Activated CD8-positive, alpha-beta memory T cell treated with anti-CD3 and anti-CD28 coated beads for 1 hour (primary cell): Measurements from ENCODE around the gene POLR1E.
"Not testable (repeated sequence)": the region's sequence is repeated elsewhere in the genome, so short reads cannot be mapped to it uniquely, and the experiment has no call there.

Experiments
- DNase-seq, 2 donors: peaks; one replicate each; pipeline ENCODE4 v3.0.0-alpha.2; 2020; ENCODE audit warnings: low read depth in 1 of 2; ENCODE audit errors: extremely low read depth in 1 of 2

Gene POLR1E

DNA sequence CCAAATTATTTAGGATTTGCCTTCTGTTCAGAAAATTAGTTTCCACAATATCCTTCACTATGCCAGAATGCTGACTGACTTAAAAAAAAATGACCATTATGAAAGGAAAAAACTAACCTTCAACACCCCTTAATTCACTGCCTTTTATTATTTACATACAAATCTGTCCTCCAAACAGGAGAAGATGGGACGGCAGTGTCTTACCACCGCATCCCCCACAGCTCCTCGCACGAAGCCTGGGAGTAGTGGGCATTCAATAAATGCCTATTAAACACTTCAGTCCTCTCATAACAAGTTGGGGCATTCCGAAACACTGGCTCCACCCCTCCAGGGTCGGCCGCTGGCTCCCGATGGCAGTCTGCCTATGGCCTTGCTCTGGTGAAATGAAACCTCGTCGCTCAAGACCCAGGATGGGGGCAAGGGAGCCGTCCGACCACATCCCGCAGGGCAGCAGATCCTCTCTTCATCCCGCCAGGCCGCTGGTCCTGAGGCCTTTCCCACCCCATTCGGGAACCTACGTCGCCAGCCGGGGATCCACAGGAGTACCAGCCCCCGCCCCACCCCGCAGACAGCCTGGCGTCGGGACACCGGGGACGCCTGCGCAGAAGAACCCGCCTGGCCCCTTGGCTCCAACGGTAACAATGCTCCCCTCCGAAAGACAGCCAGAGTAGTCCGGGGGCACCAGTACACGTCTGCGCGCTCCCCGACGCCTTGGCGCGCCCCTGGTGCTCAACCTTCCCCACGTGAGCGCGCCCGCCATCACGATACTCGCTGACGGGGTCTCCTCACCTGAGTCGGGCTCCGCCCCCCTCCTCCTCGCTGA, 21.1 kb upstream of the POLR1E start:
- DNase-seq, result peak; percentile 64 to 72

GRCh38 chr9:37465249-37466036, 20.3 kb upstream of the POLR1E start, which contains the start of gene ZBTB5:
ZBTB5 (minus strand) TSS chr9:37465450; CDS start chr9:37442551, 22,899 bp downstream.
- peak; percentile 98 to 99 for DNase-seq

GRCh38 chr9:37466037-37466709, 19.6 kb upstream of the POLR1E start:
- no peak for DNase-seq

- not testable (repeated sequence) for DNase-seq
Measured at GRCh38 chr9:37467530-37467929, 18.2 kb upstream of the POLR1E start.

DNA sequence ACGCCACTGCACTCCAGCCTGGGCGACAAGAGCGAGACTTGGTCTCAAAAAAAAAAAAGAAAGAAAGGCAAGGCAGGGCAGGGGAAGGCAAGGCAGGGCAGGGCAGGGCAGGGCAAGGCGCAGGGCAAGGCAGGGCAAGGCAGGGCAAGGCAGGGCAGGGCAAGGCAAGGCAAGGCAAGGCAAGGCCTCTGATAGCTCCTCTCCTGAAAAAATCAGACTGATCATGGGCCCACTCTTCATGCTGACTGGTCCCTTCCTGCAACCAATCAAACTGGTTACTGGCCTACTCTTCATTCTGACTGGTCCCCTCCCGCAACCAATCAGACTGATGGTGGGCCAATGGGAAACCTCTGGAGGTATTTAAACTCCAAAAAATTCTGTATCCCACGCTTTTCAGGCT, 17.1 kb upstream of the POLR1E start:
- no peak for DNase-seq

DNA sequence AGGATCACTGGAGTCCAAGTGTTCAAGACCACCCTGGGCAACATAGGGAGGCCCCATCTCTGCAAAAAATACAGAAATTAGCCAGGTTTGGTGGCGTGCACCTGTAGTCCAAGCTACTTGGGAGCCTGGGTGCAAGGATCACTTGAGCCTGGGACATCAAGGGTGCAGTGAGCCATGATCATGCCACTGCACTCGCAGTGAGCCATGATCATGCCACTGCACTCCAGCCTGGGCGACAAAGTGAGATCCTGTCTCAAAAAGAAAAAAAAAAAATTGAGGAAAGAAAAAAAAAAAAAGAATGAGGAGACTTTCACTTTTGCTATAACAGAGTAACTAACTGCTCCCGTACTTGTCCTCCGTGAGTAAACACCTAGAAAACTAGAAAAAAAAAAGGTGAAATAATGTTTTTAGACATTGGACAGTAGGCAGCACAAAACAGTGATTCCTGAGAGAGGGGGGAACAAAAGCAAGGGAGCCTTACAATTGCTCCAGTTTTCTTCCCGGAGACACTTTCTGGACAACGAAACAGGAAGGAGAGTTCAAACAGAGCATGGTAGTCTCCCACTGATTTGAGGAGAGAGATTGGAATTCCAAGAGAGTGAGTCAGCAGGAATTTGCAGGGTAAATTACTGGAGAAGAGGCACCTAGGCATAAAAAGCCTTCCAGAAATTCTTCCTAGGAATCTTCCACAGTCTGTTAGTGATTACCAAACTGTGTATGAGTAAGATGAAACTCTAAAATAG, 13.6 kb upstream of the POLR1E start:
- DNase-seq, result no peak

GRCh38 chr9:37473982-37474381, 11.8 kb upstream of the POLR1E start:
- DNase-seq, result not testable (repeated sequence)

GRCh38 chr9:37474438-37474837, 11.3 kb upstream of the POLR1E start:
- no peak for DNase-seq

DNA sequence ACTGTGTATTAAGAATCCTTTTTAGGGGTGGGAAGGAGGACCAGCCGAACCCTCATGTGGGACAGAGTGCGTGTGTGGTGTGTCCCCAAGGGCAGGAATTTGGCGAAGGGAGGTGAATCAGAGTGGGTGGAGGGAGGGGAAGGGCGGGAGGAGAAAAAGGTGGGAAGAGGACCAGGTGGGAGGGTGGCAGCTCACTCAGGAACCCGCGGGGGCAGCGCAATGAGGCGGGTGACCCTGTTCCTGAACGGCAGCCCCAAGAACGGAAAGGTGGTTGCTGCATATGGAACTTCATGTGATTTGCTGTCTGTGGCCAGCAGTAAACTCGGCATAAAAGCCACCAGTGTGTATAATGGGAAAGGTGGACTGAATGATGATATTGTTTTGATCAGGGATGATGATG, 8.8 kb upstream of the POLR1E start:
- DNase-seq, result no peak

GRCh38 chr9:37477443-37477842, 8.3 kb upstream of the POLR1E start:
- DNase-seq, result not testable (repeated sequence)

DNA sequence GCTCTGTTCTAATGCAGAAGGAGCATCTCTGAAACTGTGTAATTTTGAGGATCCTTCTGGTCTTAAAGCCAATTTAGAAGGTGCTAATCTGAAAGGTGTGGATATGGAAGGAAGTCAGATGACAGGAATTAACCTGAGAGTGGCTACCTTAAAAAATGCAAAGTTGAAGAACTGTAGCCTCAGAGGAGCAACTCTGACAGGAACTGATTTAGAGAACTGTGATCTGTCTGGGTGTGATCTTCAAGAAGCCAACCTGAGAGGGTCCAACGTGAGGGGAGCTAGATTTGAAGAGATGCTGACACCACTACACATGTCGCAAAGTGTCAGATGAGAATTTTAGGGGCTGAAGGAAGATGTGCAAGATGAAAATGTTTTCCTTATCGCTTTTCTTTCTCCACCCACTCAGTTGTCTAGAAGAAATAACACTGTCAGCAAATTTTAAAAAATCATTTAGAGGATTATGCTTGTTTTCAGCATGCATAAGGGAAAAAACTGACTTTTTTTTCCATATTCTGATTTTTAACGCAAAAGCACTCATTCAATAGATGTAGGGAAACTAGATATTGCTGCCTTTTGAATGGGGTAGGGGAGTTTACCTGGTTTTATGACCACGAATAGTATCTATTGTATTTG, 7.6 kb upstream of the POLR1E start:
- DNase-seq, result not testable (repeated sequence)

DNA sequence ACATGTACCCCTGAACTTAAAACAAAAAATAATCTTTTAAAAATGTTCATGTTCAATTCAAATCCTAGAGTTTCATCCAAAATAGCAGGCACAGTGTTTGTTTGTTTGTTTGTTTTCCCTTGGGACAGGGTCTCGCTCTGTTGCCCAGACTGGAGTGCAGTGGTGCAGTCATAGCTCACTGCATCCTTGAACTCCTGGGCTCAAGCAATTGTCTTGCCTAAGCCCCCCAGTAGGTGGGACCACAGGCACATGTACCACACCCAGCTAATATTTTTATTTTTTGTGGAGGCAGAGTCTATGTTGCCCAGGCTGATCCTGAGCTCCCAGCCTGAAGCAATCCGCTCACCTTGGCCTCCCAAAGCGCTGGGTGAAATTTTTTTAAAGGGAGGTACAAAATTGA, 5.0 kb upstream of the POLR1E start:
- DNase-seq, result no peak

DNA sequence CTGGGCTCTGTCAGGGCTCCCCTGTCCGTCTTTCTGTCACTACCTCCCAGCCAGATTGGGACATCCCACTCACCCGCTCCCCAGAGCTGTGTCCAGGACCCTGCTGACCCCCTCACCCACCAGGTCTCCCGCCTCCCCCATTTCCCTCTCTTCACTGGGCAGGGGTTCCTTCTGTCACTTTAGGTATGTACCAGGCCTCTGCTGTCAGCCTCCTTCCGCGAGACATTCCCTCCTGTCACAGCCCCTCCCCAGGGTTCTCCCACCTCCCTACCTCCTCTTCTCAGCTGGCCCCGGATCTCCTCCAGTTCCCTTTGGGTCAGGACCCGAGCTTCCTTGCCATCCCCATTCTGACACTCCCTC, 488 bp downstream of the POLR1E start:
- DNase-seq, result no peak

- no peak for DNase-seq
Measured at GRCh38 chr9:37486616-37487548, 1.1 kb downstream of the POLR1E start.

GRCh38 chr9:37491939-37492338, 6.2 kb downstream of the POLR1E start:
- DNase-seq, result no peak

DNA sequence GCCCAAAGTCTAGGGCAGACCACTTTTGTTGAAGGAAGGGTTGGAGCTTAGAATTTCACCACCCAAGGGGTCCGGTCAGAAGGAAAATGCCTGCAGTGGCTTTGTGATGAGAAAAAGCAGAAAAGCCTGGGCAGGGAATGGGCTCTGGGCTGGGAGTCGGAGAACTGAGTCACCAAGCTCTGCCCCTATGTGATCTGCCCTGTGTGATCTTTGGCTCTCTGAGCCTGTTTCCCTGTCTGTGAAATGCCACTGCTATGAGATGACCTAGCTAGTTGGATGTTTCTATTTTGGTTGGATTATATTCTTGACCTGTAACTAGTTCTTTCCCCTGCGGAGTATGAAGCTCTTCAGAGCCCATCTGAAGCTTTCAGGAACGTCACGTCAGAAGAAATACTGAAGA, 9.8 kb downstream of the POLR1E start:
- no peak for DNase-seq

- no peak for DNase-seq
Measured at GRCh38 chr9:37496020-37496419, 10.3 kb downstream of the POLR1E start.

- no peak for DNase-seq
Measured at GRCh38 chr9:37497320-37497719, 11.6 kb downstream of the POLR1E start.

- no peak for DNase-seq
Measured at GRCh38 chr9:37498457-37498856, 12.7 kb downstream of the POLR1E start.
